GM12878 (cell line): ENCODE measurements around the gene CTNNA3.

Experiments used
- ATF2 ChIP-seq: IDR thresholded peaks from 2 replicates; pipeline ENCODE4 v1.6.1; 2012; ENCODE audit warnings: low read length, inconsistent platforms
- CHD1 ChIP-seq: IDR thresholded peaks from 2 replicates; pipeline ENCODE4 v1.6.1; 2012; ENCODE audit warnings: low read depth, low read length, improper control_type of control experiment
- CTCF ChIP-seq, 3 experiments: IDR thresholded peaks in 2 of 3; conservative IDR thresholded peaks in 1 of 3; 2 replicates each; pipeline ENCODE4 v1.5.1; 2011; ENCODE audit warnings: low read depth in 3 of 3, low read length in 3 of 3, mild to moderate bottlenecking in 3 of 3, control low read depth in 2 of 3, moderate library complexity in 2 of 3, inconsistent platforms in 1 of 3, mixed read lengths in 1 of 3; ENCODE audit not compliant: control insufficient read depth in 2 of 3, insufficient read depth in 1 of 3; ENCODE audit errors: extremely low read depth in 1 of 3
- DPF2 ChIP-seq: fragments of 450-650 bp; IDR thresholded peaks from 2 replicates; pipeline ENCODE4 v1.6.1; 2017; ENCODE audit warnings: mild to moderate bottlenecking
- EZH2 ChIP-seq: IDR thresholded peaks from 2 replicates; pipeline ENCODE4 v1.6.1; 2012; ENCODE audit warnings: low read depth, mild to moderate bottlenecking, control low read depth, inconsistent platforms, low read length, borderline replicate concordance; ENCODE audit not compliant: control insufficient read depth
- FOXK2 ChIP-seq: fragments of 450-650 bp; IDR thresholded peaks from 2 replicates; pipeline ENCODE4 v1.6.1; 2017; ENCODE audit warnings: mild to moderate bottlenecking, moderate library complexity
- GABPA ChIP-seq: IDR thresholded peaks from 2 replicates; pipeline ENCODE4 v1.6.1; 2014; ENCODE audit warnings: antibody characterized with exemption, low read depth, mild to moderate bottlenecking, inconsistent platforms
- HSF1 ChIP-seq: fragments of 150-350 bp; IDR thresholded peaks from 2 replicates; pipeline ENCODE4 v1.6.1; 2014; ENCODE audit warnings: mild to moderate bottlenecking, low read depth, low read length
- IKZF1 ChIP-seq: fragments of 450-650 bp; conservative IDR thresholded peaks from 2 replicates; pipeline ENCODE4 v1.6.1; 2017; ENCODE audit warnings: antibody characterized with exemption, mild to moderate bottlenecking
- MTA2 ChIP-seq: fragments of 450-650 bp; IDR thresholded peaks from 2 replicates; pipeline ENCODE4 v1.6.1; 2016; ENCODE audit warnings: low read depth, mild to moderate bottlenecking, moderate library complexity
- NR2F1 ChIP-seq: fragments of 450-650 bp; conservative IDR thresholded peaks from 2 replicates; pipeline ENCODE4 v1.6.1; 2017; ENCODE audit warnings: mild to moderate bottlenecking
- POLR2A ChIP-seq: IDR thresholded peaks from 2 replicates; pipeline ENCODE4 v1.6.1; 2011; ENCODE audit warnings: low read depth, mild to moderate bottlenecking, low read length
- RCOR1 ChIP-seq: conservative IDR thresholded peaks from 2 replicates; pipeline ENCODE4 v1.6.1; 2012; ENCODE audit warnings: low read depth, low read length, improper control_type of control experiment

GRCh38 chr10:67077376-67077775 lies 618.6 kb downstream of the CTNNA3 start:
- TF ChIP-seq EZH2: no peak
- TF ChIP-seq RCOR1: no peak
- no peak for TF ChIP-seq NR2F1
- TF ChIP-seq CHD1: no peak
- TF ChIP-seq HSF1: no peak
- TF ChIP-seq GABPA: no peak
- no peak for TF ChIP-seq IKZF1
- TF ChIP-seq POLR2A: no peak
- TF ChIP-seq CTCF (IDR thresholded peaks at IDR 0.05 in 2 of 3, conservative IDR thresholded peaks at IDR 0.05 in 1 of 3; ENCODE audit: control insufficient read depth in 2 of 3, extremely low read depth in 1 of 3, insufficient read depth in 1 of 3, low read depth in 3 of 3, low read length in 3 of 3): no peak
- no peak for TF ChIP-seq ATF2
- no peak for TF ChIP-seq FOXK2
- TF ChIP-seq MTA2: no peak
- TF ChIP-seq DPF2: no peak
